Measurements from ENCODE around the gene ACTN1.

Gene ACTN1

DNA sequence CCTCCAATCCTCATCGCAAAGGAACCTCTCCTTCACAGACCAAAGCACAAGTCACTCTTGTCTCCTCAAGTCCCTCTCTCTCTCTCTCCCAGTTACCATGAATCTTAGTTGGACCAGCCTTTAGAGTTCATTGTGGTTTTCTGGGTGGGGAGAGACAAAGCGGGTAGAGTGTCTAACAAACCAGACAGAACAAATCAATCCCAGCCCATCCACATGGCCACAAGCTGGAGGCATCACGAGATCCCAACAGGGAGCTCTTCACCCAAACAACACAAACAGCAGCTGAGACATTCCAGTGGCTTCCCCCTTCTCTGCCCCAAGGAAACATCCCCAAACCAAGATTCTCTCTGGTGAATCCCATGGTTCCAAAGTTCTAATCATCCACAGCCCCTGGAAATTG is 22.4 kb downstream of the ACTN1 start:
- no peak overlapping the region for H3K4me3 ChIP-seq (ENCODE audit: low read length)
- no peak for TF ChIP-seq ZNF274 (IDR thresholded peaks at IDR 0.05; ENCODE audit: low read depth, low read length)

DNA sequence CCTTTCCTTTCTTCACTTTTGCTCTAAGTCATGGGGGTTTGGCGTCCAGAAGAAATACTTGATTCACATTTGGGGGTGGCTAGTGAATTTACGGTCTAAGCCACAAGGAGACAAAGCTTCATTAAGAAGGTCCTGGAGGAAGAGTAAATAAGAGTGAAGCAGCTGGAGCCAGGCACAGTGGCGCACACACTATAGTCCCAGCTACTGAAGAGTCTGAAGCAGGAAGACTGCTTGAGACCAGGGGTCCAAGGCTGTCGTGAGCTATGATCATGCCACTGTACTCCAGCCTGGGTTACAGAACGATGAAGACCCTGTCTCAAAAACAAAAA is 23.3 kb downstream of the ACTN1 start:
- no peak for TF ChIP-seq ZNF274 (IDR thresholded peaks at IDR 0.05; ENCODE audit: low read depth, low read length)
- H3K4me3 ChIP-seq (ENCODE audit: low read length): no peak overlapping the region

DNA sequence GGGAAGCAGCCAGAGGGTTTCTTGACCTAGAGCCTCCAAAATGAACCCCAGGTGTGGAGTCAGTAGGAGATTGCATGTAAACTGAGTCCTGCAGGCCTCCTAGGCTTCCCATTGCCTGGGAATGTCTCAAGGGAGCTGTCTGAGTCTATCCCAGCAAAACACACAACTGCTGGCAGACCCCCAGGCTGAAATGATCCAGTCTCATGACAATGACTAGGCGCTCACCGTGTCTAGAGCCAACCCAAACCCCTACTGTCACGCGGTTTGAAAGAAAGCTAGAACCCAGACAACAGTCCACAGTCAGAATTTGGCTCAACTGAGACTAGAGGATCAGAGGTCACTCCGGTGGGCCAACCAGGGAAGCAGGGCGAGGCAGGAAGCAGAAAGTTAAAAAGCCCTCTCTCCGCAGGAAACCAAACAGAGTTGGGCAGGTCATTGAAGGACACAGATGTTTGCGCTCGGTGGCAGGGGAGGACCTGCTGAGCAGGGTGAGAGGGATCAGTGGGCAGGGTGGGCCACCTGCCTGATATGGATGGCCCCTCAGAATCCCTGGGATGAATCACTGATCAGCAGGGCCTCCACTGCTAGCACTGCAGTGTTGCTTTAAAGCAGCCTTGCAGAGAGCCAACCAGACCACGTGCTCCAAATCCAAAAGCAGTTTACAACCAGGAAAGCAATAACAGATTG is 23.8 kb downstream of the ACTN1 start:
- TF ChIP-seq ZNF274 (IDR thresholded peaks at IDR 0.05; ENCODE audit: low read depth, low read length): no peak
- no peak overlapping the region for H3K4me3 ChIP-seq (ENCODE audit: low read length)

DNA sequence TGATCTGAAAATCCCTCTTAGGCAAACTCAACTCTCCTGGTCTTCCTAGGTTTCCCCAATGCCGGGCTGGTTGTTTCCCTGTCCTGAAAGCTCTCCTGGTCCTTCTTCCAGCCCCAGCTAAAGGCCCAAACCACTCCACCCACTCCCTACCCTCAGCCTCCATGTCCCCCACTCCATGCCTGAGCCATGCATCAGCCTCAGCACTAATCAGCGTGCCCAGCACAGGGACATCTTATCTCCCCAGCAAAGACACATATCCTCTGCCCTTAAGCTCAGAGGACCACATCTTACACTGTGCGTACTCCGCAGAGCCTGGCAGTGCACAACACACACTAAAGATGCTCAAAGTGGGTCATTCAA is 25.9 kb downstream of the ACTN1 start:
- no peak for TF ChIP-seq ZNF274 (IDR thresholded peaks at IDR 0.05; ENCODE audit: low read depth, low read length)

DNA sequence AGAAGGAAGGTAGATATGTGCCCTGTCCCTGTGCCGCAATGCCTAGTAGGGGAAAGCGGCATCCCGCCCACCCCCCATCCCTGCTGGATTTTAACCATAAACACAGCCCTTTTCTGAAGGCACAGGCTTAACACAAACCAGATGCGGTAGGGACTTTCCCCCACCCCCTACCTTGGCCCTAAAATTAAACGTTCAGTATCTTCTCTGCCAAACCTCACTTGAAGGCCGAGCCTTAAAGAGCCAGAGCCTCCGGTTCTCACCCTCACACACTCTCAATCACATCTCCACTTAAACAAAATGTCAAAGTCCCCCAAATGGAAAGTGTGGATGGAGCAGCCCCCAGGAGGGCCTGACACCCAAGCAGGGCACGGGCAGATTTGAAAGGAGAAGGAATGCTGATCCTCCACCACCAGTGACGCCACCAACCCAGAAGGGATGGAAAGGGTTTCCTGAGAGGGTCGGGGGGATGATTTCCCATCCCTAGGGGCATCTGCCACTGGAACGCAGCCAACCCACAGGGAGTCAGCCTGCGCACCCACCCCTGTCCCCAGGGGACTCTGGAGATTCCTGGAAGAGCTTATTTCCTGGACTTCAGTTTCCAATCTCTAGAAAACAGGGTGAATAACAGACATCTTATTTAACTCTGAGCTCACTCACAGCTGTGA is 26.4 kb downstream of the ACTN1 start:
- no peak for TF ChIP-seq ZNF274 (IDR thresholded peaks at IDR 0.05; ENCODE audit: low read depth, low read length)
- no peak overlapping the region for H3K4me3 ChIP-seq (ENCODE audit: low read length)

More for the DNA sequence above, 25.9 kb downstream of the ACTN1 start:
- no peak overlapping the region for H3K4me3 ChIP-seq (ENCODE audit: low read length)

DNA sequence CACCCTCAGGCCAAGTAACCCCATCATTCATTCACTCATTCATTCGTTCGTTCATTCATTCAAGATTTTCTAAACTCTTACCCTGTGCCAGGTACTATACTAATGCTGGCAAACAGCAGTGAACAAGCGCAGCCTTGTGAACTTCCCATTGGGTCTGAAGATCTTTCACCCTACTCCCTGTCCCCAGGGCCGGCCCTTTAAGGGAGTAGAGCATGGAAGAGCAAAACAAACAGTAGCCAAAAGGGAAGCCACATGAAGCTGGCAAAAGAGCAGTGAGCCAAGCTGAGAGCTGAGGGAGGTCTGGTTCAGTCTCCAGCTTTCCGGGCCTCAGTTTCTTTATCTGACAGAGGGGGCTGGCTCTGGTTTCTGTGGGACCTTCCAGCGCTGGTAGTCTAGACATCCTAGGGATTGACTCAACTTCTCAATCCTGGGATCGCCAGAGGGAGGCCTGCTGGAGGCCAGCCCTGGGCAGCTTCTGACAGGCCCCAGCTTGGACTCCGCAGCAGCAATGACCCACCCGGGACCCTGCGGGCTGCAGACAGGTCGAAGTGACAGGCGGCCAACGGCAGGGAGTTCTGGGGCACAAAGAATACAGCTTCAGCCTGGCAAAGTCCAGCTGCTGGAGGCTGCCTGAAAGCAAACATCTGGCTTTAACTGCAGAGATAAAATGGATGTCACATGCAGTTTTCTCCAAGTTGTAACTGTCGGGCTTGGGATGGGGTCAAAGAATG is 27.1 kb downstream of the ACTN1 start:
- no peak for TF ChIP-seq ZNF274 (IDR thresholded peaks at IDR 0.05; ENCODE audit: low read depth, low read length)
- H3K4me3 ChIP-seq (ENCODE audit: low read length): no peak overlapping the region

DNA sequence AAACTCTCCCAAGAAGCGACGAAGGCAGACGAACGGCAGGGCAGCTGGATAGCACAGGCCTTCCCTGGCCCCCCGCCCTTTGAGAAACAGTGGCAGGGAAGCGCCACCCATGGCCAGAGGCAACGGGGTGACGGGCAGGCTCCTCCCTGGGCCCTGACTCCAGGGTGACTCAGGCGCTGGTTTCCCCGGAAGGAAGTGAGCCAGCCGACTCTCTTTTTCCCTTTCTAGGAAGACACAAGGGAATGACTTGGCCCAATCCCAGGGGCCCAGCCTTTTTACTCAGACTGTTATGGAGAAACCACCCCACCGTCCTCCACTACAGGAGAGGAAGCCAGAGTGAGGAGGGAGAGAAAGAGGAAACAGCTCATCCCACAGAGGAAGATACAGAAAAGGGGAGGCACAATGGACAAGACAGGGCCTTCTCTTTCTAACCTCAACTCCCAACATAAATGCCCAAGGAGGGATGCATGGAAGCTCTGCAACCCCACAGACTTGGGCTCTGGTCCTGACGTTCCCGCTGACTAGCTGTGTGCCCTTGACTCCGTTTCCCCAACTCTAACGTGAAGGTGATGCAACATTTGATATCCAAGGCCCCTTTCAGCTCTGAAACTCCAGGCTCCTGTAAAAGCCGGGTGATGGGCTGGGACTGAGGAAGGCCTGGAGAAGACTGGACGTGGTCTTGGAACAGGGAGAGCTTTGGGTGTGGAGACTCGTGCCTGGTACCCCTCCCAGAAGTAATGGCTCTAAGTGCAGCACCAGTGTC is 27.9 kb downstream of the ACTN1 start:
- TF ChIP-seq ZNF274 (IDR thresholded peaks at IDR 0.05; ENCODE audit: low read depth, low read length): no peak

DNA sequence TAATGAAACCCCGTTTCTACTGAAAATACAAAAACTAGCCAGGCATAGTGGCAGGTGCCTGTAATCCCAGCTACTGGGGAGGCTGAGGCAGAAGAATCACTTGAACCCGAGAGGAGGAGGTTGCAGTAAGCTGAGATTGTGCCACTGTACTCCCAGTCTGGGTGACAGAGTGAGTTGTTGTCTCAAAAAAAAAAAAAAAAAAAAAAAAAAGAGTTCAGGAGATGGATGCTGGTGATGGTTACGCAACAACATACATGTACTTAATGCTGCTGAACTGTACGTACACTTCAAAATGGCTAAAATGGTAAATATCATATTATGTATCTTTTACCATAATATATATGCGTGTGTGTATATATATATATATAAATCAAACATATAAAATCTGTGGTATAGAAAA is 29.0 kb downstream of the ACTN1 start:
- no peak for TF ChIP-seq ZNF274 (IDR thresholded peaks at IDR 0.05; ENCODE audit: low read depth, low read length)

More for the DNA sequence above, 27.9 kb downstream of the ACTN1 start:
- no peak overlapping the region for H3K4me3 ChIP-seq (ENCODE audit: low read length)

DNA sequence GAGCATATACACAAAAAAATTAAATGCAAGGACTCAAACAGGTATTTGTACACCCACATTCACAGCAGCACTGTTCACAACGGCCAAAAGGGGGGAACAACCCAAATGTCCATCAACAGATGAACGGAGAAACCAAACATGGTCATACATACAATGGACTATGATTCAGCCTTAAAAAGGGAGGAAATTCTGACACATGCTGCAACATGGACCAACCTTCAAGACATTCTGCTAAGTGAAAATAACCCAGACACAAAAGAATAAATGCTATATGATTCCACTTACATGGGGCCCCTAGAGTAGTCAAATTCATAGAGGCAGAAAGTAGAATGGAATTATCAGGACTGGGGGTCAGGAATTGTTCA is 29.5 kb downstream of the ACTN1 start:
- TF ChIP-seq ZNF274 (IDR thresholded peaks at IDR 0.05; ENCODE audit: low read depth, low read length): no peak
- H3K4me3 ChIP-seq (ENCODE audit: low read length): no peak overlapping the region

More for the DNA sequence above, 29.0 kb downstream of the ACTN1 start:
- no peak overlapping the region for H3K4me3 ChIP-seq (ENCODE audit: low read length)

DNA sequence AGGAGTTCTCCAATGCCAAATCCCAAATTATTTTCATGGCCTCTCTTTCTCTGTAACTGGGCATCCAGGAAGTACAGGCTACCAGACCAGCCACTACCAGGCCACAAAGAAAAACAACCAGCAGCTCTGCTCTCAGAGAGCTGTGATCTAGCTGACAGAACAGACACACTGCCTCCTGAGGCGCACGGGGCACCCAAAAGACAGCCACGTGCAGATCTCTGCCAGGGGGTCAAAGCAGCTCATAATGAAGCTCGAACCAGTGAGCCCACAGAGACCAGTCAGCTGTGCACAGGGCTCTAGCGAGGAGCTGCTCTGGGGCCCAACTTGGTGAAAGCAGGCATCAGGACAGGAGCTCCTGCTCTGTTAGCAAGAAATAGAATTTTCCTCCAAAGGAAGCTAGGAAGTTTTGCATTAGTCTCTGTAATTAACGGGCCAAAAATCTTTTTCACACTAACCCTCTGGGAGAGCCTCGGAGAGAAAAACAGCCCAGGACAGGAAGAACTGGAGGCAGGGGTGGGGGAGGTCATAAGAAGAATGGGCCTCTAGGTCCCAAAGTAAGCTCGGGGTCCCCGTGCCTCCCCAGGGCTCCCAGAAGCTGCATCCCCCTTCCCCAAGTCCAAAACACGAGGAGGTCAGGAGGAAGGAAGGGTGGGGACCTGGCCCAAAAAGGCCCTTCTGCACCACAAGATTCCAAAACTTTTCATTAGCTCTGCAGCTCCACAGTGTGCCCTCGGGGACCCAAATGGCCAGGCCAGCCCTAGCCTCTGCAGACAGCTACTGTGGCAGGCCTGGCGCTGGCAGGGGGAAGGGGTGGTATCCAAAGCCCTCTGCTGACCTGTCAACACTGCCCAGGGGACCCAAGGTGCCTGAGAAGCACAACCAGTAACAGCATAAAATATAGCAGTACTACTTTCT is 30.2 kb downstream of the ACTN1 start:
- no peak for TF ChIP-seq ZNF274 (IDR thresholded peaks at IDR 0.05; ENCODE audit: low read depth, low read length)
- H3K4me3 ChIP-seq (ENCODE audit: low read length): no peak overlapping the region

DNA sequence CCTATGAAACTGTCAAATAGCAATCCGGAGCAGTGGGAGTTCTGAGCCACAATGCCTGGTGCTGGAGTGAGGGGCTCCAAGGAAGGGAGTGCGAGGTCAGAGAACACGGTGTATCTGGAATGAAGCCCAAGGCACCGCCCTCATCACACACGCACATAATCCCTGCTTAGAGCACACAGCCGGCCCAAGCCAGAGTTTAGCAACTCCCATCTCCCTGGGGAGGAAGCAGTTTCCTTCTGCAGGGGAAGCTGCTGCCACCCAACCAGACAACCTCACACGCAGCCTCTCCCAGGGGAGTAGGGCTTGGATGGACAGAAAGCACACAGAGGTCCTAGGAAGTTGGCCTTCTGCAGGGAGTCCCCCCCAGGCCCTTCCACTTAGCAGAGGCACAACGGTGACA is 31.3 kb downstream of the ACTN1 start:
- TF ChIP-seq ZNF274 (IDR thresholded peaks at IDR 0.05; ENCODE audit: low read depth, low read length): no peak
- H3K4me3 ChIP-seq (ENCODE audit: low read length): no peak overlapping the region

DNA sequence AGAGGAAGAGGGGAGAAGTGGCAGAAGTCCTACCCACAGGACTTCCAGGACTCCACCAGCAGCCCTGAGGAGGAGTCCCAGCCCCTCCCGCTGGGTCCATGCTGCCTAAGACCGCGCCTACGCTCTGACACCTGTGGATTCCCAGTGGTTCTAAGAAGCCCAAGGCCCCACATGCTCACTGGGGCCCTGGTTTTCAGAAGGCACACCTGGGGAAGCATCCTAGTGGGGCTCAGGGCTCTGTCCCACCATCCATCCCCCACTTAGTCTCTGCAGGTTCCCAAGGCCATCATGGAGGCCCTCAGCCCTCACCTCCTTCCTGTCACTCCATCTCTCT is 32.6 kb downstream of the ACTN1 start:
- no peak for TF ChIP-seq ZNF274 (IDR thresholded peaks at IDR 0.05; ENCODE audit: low read depth, low read length)
- no peak overlapping the region for H3K4me3 ChIP-seq (ENCODE audit: low read length)

DNA sequence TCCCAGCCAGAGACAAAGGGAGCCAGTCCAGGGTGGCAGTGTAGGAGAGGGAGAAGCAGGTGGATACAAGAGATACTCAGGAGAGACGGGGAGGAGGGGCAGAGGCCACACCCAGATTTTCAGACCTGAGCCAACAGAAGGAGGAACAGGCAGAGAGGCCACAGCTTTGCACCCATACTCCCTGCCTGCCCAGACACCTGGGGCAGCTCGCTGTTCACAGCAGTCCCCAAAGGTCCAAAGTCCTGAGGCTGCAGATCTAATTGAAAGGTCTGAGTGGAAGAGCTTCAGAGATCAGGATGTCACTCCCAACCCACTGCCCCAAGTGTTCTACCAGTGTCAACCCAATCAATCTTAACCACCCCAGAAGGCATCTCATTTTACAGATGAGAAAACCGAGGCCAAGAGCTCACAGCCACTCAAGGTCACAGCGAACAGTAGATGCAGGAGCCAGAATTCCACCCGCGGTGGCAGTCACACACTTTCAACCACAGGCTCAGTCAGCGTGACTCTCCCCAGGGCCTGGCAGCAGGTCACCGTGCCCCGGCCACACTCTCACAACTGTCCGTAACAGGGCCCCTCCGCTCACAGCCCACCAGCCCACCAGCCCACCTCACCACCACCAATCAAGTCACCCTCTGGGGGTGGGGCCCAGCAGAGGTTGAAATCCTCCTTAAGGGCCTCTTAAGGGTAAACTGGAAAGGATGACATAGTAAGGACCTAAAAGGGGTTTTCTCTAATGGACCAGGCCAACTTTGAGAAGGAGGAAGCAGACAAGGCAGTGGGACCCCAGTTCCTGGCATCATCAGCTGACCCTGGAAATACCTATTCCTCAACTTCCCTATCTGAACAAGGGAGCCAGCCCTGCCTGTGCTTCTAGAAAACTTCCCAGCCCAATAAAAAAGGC is 33.3 kb downstream of the ACTN1 start:
- no peak overlapping the region for H3K4me3 ChIP-seq (ENCODE audit: low read length)
- TF ChIP-seq ZNF274 (IDR thresholded peaks at IDR 0.05; ENCODE audit: low read depth, low read length): no peak

Measured in GM08714 (cell line).